Measurements from ENCODE around the gene NEUROG1. TPM values are rescaled to one million over a fixed set of nuclear protein-coding genes. Genes with fewer than 3 reads are reported as not detected.

The NEUROG1 gene
- total RNA-seq, 2 donors from 2014 or later, result not detected

DNA sequence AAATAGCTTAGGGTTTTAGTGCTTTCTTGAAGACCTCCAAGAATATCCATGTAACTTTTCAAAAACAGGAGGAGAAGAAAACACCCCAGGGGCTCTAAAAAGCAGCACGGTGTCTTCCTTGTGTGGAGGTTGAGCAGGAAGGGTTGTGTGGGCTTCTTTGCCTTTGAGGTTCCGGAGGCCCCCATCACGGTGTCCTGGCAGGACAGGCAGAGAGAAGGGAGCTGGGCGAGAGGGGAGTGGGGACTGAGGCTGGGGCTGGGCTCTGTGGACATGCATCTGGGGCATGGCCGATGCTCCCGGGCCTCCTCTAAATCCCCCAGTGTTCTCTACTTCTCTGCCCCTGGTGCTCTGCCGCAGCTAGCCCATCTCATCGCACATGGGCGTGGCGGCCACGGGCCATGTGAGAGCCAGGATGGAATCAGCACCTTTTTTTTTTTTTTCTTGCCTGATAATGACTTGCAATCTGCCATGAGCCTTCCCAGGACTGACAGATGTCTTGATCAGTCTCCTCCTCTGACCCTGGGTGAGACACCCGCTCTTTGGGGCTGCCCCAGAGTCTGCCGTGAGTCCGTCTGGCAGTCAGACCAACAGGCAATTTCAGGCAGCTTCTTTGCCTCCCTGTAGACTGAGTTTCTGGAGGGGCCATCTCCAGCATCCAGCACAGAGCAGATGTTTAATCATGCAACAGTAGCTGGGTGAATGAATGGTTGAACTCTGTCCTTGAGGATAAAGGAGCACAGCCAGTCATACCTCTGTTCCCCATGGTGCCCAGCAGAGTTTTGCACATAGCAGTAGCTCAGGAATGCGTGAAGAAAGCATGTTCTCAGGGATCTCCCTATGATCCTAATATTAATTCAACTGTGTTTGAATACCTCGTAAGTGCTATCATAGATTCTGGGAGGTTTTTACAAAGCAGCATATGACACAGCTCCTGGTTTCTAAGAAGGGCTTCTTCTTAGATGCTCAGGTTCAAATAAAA is 30.9 kb upstream of the NEUROG1 start:
- intact Hi-C loops (cut with DNase I, micrococcal nuclease), result loop anchor here (10.0 kb wide), 2 partner anchors 178 to 258 kb away; no protein-coding TSS in a partner anchor
- ATAC-seq (no peak), DNase-seq (no peak)

GRCh38 chr5:135565725-135566421 is 30.1 kb upstream of the NEUROG1 start:
- intact Hi-C loops (cut with DNase I, micrococcal nuclease), result loop anchor here (10.0 kb wide), 2 partner anchors 179 to 259 kb away; no protein-coding TSS in a partner anchor

DNA sequence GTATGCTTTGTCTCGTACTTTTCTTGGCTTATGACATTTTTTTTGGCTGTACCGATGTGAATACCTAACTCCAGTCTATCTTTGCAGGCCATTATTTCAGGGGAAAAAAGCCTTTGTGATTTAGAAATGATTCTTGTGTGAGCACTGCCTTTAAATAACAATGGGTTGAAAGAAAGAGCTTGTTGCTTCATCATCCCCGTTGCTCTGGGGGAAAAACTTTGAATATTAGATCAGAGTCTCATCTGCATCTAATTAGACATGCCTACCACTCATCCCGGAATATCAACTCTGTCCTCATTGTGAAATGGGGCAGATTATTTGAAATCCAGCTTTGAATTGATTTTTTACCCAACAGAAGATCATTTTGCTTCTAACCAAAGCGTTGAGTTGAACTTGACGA is 29.5 kb upstream of the NEUROG1 start:
- ATAC-seq, result no peak
- intact Hi-C loops (cut with DNase I, micrococcal nuclease), result loop anchor here (10.0 kb wide), 2 partner anchors 180 to 260 kb away; no protein-coding TSS in a partner anchor
- DNase-seq, result no peak

More at GRCh38 chr5:135565725-135566421, 30.1 kb upstream of the NEUROG1 start:
- DNase-seq (peak; percentile 35 to 87), ATAC-seq (peak; percentile 73)

GRCh38 chr5:135564331-135564730 is 28.6 kb upstream of the NEUROG1 start:
- intact Hi-C loops (cut with DNase I, micrococcal nuclease), result loop anchor here (5.0 to 10.0 kb wide), 3 partner anchors 180 to 268 kb away; partner anchors contain the start of gene SLC25A48 (in 1 of the 2)
- DNase-seq (no peak), ATAC-seq (no peak)

- ATAC-seq (no peak), DNase-seq (no peak)
- intact Hi-C loops (cut with DNase I, micrococcal nuclease), result loop anchor here (5.0 to 10.0 kb wide), 3 partner anchors 184 to 271 kb away; partner anchors contain the start of gene SLC25A48 (in 1 of the 2)
Observed at GRCh38 chr5:135561266-135561665, 25.5 kb upstream of the NEUROG1 start.

DNA sequence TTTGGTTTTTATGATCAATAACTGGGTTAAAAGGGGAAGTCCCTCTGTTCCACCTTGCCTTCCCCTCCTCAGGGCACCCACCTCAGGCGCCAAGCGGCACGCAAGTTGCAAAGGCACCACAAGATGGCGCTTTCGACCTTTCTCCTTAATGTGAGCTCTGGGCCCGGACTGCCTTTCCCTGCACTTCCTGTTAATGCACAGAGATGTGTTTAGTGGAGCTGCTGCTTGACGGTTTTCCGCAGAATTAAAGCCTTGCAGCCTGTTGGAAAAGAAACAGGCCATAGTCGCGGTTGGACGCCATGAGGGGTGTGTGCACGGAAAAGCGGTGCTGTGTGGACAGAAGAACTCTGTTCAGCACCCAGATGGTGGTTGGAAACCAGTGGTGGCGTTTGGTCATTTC is 25.1 kb upstream of the NEUROG1 start:
- ATAC-seq (peak; percentile 98), DNase-seq (peak; percentile 61 to 89)
- intact Hi-C loops (cut with DNase I, micrococcal nuclease), result loop anchor here (5.0 to 10.0 kb wide), 3 partner anchors 184 to 271 kb away; partner anchors contain the start of gene SLC25A48 (in 1 of the 2)

DNA sequence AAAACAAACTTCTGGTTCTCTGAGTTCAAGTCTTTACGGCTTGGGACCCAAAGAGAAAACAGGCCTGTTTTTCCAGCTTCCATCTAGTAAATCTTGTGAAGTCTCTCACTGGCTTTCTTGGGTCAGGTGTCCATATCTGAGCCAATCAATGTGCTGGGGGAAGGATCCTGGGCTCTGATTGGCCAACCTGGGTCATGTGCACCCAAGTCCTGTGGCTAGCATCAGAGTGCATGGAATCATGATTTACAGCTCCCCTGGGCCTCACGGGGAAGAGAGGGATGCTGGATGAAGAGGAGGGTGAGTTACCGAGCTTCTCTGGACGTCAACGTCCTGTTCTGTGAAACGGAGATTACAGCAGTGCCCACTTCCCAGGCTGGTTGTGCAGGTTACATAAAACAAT is 23.6 kb upstream of the NEUROG1 start:
- intact Hi-C loops (cut with DNase I, micrococcal nuclease), result no loop called here
- DNase-seq (no peak), ATAC-seq (no peak)

- ATAC-seq (no peak), DNase-seq (no peak)
- intact Hi-C loops (cut with DNase I, micrococcal nuclease), result no loop called here
Observed at GRCh38 chr5:135557076-135557838, 21.5 kb upstream of the NEUROG1 start.

- intact Hi-C loops (cut with DNase I, micrococcal nuclease), result no loop called here
- no peak for DNase-seq
Observed at GRCh38 chr5:135556620-135557019, 20.9 kb upstream of the NEUROG1 start.

DNA sequence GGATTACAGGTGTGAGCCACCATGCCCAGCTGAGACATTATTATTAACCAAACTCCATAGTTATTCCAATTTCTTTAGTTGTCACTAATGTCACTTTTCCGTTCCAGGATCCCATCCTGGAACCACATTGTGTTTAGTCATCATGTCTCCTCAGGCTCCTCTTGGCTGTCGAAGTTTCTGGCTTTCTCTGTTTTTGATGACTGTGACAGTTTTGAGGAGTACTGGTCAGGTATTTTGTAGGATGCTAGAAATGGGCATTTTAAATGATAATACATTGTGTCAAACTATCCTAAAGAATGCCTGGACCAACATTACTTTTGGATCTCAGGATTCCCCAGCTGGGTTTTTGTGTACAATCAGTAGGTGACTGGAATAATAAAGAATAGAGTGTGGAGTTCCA is 19.8 kb upstream of the NEUROG1 start:
- intact Hi-C loops (cut with DNase I, micrococcal nuclease), result no loop called here
- ATAC-seq, result no peak
- no peak for DNase-seq

More at GRCh38 chr5:135556620-135557019, 20.9 kb upstream of the NEUROG1 start:
- no peak for ATAC-seq

- DNase-seq (peak; percentile 40 to 54), ATAC-seq (peak; percentile 93)
Observed at GRCh38 chr5:135553688-135554462, 18.1 kb upstream of the NEUROG1 start.

DNA sequence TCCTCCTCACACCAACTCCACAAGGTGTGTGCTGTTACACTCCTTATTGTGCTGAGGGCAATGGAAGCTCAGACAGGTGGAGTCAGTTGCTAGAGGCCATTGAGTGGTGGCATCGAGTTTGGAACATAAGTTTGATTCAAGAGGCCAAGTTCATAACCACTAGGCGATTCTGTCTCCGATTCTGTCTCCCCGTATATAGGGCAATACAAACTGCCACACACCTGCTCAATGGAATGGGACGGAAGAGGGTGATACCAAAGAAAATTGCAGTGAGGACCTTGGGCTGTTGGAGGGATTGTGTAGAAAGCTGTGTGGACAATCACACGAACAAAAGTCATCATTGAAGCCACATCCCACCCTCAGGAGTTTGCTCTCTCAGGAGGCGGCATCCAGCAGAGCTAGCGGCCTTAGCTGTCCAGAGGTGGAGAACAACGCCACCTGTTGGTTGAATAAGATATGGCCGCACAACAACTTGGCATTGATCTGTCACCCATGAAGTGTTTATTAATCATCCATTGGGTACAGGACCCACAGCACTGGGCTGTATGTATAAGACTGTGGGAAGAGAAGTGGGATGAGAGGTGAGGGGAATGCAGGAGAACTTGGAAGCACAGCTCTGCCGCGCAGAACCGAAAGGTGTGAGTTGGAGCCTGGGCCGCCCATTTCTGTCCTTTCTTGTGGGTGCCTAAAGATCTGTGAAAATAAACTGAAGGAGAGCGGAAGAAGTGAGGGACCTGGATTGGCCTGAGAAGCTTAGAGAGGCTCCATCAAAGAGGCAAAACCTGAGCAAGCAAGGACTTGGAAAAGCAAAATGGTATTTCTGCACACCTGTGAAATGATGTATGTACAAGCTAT is 16.1 kb upstream of the NEUROG1 start:
- intact Hi-C loops (cut with DNase I, micrococcal nuclease), result loop anchor here (5.0 kb wide), 2 partner anchors 85 to 90 kb away; no protein-coding TSS in a partner anchor
- DNase-seq, result peak in 1 of 2 donors; percentile 70
- ATAC-seq, result peak; percentile 73

More at GRCh38 chr5:135553688-135554462, 18.1 kb upstream of the NEUROG1 start:
- intact Hi-C loops (cut with DNase I, micrococcal nuclease), result loop anchor here (5.0 kb wide), 2 partner anchors 87 to 92 kb away; no protein-coding TSS in a partner anchor

GRCh38 chr5:135549413-135549812 is 13.6 kb upstream of the NEUROG1 start:
- DNase-seq (no peak), ATAC-seq (no peak)
- intact Hi-C loops (cut with DNase I, micrococcal nuclease), result no loop called here

DNA sequence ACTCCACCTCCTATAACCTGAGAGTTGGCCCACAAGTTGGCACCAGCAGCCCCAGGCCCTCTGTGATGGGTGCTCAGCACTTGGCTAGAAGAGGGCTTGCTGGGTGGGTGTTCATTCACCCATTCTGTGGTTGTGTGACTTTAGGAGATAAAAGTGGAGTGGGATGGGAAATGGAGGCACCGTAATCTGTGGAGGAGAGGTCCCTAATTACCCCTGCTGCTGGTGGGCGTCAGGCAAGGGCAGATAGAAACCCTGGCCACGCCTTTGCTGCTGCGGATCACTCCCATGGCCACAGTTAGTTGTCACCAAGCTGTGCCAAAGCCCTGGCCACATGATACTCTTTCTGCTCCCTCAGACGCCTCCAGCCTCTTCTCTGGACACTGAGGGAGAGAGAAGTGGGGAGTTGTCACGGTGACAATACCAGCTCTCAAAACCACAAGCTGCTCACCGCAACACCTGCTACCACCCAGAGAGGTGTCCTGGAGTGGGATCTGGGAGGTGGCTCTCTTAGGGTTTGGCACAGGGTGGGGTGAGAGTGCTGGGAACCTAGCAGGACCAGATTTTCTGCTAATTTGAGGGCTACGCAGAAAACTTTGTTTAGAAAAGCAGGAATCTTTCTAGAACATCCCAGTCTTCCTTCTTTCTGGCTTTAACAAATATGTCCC is 12.0 kb upstream of the NEUROG1 start:
- intact Hi-C loops (cut with DNase I, micrococcal nuclease), result no loop called here
- no peak for DNase-seq
- ATAC-seq, result no peak

- intact Hi-C loops (cut with DNase I, micrococcal nuclease), result no loop called here
- DNase-seq (no peak), ATAC-seq (no peak)
Observed at GRCh38 chr5:135546912-135547311, 11.1 kb upstream of the NEUROG1 start.

- intact Hi-C loops (cut with DNase I, micrococcal nuclease), result no loop called here
- ATAC-seq (no peak), DNase-seq (no peak)
Observed at GRCh38 chr5:135546101-135546500, 10.3 kb upstream of the NEUROG1 start.
